DMS53 (cell line): ENCODE measurements around the gene PROC.
"Not testable (repeated sequence)": the region's sequence is repeated elsewhere in the genome, so short reads cannot be mapped to it uniquely, and the experiment has no call there.

Source experiments
- DNase-seq: peaks from one replicate; lab custom pipeline; 2025; lab: John Stamatoyannopoulos, UW

PROC gene

DNA sequence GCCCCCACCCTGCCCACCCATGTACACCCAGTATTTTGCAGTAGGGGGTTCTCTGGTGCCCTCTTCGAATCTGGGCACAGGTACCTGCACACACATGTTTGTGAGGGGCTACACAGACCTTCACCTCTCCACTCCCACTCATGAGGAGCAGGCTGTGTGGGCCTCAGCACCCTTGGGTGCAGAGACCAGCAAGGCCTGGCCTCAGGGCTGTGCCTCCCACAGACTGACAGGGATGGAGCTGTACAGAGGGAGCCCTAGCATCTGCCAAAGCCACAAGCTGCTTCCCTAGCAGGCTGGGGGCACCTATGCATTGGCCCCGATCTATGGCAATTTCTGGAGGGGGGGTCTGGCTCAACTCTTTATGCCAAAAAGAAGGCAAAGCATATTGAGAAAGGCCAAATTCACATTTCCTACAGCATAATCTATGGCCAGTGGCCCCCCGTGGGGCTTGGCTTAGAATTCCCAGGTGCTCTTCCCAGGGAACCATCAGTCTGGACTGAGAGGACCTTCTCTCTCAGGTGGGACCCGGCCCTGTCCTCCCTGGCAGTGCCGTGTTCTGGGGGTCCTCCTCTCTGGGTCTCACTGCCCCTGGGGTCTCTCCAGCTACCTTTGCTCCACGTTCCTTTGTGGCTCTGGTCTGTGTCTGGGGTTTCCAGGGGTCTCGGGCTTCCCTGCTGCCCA is 9.3 kb downstream of the PROC start:
- DNase-seq, result no peak

DNA sequence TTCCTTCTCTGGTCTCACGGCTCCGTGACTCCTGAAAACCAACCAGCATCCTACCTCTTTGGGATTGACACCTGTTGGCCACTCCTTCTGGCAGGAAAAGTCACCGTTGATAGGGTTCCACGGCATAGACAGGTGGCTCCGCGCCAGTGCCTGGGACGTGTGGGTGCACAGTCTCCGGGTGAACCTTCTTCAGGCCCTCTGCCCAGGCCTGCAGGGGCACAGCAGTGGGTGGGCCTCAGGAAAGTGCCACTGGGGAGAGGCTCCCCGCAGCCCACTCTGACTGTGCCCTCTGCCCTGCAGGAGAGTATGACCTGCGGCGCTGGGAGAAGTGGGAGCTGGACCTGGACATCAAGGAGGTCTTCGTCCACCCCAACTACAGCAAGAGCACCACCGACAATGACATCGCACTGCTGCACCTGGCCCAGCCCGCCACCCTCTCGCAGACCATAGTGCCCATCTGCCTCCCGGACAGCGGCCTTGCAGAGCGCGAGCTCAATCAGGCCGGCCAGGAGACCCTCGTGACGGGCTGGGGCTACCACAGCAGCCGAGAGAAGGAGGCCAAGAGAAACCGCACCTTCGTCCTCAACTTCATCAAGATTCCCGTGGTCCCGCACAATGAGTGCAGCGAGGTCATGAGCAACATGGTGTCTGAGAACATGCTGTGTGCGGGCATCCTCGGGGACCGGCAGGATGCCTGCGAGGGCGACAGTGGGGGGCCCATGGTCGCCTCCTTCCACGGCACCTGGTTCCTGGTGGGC is 10.0 kb downstream of the PROC start:
- no peak for DNase-seq

DNA sequence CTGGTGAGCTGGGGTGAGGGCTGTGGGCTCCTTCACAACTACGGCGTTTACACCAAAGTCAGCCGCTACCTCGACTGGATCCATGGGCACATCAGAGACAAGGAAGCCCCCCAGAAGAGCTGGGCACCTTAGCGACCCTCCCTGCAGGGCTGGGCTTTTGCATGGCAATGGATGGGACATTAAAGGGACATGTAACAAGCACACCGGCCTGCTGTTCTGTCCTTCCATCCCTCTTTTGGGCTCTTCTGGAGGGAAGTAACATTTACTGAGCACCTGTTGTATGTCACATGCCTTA is 10.5 kb downstream of the PROC start:
- no peak for DNase-seq

DNA sequence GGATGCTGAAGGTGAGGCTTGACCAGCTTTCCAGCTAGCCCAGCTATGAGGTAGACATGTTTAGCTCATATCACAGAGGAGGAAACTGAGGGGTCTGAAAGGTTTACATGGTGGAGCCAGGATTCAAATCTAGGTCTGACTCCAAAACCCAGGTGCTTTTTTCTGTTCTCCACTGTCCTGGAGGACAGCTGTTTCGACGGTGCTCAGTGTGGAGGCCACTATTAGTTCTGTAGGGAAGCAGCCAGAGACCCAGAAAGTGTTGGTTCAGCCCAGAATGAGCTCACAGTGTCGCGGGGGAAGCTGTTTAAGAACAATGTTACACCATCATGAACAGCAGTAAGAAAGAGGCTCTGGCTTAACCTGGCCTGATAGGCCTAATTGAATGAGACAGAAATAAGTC is 11.1 kb downstream of the PROC start:
- no peak for DNase-seq

DNA sequence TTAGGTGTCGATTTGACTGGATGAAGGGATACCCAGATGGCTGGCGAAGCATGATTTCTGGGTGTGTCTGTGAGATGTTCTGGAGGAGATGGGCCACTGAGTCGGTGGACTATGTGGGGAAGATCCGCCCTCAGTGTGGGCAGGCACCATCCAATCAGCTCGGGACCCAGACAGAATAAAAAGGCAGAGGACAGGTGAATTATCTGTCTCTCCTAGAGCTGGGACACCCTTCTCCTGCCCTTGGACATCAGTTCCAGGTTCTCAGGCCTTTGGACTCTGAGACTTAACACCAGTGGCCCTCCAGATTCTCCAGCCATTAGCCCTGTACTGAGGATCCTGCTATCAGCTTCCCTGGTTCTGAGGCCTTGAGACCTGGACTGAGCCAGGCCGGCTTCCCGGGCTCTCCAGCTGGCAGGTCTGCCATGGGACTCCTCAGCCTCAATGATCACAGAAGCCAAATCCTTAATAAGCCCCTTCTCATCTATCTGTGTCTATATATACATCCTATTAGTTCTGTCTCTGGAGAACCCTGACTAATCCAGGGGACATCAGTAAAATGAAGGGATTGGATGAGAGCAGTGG is 11.7 kb downstream of the PROC start:
- DNase-seq, result no peak

DNA sequence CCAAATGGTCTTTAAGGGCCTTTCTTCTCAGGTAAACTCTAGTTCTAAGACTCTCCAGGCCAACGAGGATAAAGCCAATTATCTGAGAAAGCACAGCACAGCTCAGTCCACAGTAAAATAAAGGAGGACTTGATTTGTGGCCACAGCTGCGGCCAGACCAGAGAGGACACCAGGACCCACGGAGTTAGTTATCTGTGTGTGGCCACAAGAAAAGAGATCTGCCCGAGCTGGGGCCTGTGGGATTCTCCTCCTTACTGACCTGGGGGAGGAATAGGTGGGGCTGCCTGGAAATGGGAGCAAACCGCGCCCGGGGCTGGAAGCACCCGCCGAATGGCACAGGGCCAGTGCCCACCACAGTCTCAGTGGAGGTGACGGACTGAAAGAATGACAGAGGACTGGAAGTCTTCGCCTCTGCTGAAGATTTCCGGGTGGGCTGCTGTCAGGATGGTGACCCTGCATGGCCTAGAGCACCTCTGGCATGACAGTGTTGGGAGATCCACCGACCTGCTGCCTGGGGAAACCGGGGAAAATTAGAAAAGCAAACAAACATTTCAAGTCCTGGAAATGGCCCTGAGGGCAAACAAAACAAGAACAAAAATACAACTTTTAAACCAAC is 13.3 kb downstream of the PROC start:
- DNase-seq, result no peak

DNA sequence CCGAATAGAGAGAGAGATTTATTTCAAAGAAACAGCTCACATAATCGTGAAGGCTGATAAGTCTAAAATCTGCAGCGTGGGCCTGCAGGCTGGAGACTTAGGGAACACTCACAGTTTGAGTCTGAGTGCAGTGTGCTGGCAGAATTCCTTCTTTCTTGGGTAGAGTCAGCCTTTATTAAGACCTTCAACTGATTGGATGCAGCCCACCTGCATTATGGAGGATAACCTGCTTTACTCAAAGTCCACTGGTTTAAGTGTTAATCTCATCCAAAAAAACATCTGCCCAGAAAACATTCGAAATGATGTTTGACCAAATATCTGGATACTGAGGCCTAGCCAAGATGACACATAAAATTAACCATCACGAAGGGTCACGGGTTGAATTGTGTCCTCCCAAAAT is 16.3 kb downstream of the PROC start:
- DNase-seq, result no peak

DNA sequence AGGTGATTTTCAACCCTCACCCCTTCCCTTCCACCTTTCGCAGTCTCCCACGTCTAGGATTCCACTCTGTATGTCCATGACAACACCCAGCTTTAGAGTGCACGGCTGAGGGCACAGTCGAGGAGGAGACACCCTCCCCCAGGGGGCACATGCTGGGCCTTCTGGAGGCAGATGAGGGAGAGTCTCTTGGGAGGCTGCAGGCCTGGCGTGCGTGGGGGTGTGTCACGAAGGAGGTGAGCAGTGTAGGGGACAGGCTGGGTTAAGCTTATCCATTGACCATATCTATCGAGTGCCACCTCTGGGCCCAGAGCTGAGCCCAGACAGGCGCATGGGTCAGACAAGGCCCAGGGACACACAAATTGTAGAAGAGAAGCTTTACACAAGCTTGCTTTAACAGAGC is 18.8 kb downstream of the PROC start:
- DNase-seq, result no peak

DNA sequence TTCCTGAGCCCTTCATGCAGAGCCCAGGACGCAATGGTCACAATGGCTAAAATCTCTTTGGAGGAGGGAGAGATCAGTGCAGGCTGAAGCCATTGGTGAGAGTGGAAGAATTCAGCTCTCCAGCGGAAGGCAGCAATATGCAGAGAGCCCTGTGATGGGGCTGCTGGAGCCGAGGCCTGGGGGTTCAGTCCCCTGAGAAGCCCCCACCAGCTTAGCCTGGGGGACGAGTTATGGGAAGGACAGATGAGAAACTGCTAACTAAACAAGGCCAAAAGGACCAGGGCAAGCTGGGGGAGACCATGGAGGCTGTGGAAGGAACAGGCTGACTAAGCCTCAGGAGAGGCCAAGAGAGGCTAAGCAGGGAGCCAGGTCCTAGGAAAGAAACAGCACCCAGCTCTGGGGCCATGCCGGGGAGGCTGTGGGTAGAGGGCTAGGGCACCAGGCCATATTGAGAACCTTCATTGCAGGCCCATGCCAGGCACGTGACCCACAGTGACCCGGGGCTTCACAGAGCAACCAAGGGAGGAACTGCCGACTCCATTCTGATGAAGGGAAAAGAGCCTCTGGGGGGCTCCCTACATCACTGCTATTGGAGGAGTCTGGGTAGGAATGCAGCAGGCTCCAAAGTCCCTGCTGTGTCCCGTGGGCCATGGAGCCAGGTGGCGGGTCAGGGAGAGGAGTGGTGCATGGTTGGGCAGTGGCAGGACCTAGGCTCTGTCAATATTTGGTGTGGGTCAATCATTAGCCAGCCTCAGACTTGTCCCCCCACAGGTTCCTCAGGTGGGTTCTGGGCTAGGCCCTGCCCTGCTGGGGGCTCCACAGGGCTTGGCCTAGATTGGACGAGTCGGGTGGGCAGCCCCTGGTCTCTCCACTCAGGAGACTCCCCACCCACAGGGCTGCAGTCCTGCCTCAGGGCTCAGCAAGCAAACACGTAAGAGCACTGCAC is 19.8 kb downstream of the PROC start:
- peak; percentile 91 for DNase-seq

DNA sequence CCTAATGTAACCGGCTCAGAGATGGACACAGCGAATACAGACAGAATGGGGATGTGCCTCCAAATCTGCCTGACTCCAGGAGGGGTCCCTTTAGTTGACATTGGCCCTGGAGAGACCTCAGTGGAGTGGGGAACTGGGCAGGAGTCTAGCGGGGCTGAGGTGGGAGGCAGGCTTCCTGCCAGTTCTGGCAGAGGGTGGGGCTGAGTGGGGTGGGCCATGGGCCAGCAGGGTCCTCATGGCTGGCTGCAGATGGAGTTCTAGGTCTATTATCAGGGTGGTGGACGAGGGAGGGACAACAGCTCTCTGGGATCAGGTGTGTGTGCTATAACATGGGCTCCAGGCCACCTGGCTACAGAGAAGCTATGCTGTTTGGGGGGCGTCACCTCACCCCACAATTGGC is 21.1 kb downstream of the PROC start:
- no peak for DNase-seq

DNA sequence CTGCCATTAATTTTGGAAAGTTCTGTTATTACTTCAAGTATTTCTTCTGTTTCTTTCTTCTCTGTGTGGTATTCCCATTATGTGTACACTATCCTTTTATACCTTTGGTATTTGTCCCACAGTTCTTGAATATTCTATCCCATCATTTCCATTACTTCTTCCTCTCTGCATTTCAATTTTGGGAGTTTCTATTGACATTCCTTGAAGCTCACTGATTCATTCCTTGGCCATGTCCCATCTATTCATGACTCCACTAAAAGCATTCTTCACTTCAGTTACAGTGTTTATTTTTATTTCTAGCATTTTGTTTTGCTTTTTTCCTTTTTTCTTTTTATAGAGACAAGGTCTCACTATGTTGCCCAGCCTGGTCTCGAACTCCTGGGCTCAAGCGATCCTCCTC is 30.3 kb downstream of the PROC start:
- DNase-seq, result no peak

DNA sequence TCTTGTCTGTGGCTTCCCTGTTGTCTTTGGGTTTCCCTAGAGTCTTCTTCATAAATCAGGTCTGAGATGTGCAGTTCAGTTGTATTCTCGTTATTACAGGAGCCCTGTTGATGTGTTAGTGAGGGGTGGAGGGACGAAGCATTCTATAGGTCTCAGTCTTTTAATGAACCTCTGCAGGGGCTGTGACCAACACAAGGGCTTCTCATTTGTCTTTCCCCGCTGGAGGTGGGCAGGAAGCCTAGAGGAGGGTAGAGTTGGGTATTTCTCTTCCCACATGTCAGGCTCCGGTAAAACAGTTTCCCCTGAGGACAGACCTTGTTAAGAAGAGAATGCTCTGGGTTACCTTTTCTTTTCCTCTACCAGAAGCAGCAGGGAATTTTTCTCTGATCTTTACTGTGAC is 31.2 kb downstream of the PROC start:
- no peak for DNase-seq

DNA sequence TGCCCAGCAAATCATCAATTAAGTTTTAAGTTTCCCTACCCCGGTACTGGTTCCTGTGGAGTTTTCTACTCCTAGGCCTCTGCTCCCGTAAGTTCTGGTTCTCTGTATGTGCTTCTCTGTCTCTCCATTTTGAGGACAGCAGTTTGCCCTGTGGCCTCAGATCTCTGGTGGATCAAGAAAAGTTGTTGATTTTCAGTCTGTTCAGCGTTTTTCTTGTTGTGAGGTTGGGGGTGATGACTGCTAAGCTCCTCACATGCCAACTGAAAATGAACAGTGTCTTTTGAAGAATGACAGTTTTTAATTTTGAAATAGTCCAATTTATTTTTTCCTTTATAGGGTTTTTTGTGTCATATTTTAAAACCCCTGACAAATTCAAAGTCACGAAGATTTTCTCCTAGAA is 31.7 kb downstream of the PROC start:
- no peak for DNase-seq

DNA sequence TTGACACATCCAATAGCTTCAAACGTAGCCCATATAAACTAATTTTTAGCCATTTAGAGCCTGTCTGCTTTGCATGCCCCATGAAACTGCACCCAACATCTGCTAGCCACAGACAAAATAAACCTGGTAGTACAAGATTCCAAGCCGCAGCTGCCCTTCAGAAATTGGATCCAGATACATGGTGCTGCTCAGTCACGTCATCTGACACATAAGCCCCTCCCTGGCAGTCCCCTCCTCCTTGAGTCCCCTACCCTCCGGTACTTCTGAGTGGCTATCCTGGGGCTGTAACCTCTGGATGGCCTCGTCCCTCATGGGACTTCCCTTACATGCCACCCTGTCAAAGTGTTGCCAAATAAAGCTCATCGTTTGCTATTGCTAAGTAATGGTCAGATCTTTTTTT is 33.8 kb downstream of the PROC start:
- no peak for DNase-seq

DNA sequence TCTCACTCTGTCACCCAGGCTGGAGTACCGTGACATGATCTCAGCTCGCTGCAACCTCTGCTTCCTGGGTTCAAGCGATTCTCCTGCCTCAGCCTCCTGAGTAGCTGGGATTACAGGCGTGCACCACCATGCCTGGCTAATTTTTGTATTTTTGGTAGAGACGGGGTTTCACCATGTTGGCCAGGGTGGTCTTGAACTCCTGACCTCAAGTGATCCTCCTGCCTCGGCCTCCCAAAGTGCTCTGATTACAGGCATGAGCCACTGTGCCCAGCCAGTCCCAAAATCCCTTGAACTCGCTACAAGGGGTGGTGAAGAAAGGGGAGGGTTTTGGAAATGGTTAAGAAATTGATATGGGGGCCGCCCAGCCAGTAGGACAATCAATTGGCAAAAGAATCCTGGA is 34.2 kb downstream of the PROC start:
- not testable (repeated sequence) for DNase-seq

DNA sequence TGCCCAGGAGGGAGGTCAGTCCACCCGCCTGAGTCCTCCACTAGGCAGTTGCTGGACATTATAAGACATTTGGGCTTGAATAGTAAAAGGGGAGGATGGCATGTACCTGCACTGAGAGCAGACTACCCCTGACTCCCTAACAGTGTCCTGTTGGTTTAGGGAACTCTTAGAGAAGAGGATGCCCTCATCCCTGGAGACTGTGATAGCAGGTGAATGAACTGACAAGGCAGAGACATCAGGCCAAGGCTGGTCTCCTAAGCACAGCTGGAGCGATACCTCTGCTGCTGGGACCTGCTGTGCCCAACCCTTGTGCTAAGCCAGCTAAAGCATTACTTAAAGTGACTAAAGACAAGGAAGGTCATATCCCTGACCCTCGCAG is 34.8 kb downstream of the PROC start:
- DNase-seq, result no peak

DNA sequence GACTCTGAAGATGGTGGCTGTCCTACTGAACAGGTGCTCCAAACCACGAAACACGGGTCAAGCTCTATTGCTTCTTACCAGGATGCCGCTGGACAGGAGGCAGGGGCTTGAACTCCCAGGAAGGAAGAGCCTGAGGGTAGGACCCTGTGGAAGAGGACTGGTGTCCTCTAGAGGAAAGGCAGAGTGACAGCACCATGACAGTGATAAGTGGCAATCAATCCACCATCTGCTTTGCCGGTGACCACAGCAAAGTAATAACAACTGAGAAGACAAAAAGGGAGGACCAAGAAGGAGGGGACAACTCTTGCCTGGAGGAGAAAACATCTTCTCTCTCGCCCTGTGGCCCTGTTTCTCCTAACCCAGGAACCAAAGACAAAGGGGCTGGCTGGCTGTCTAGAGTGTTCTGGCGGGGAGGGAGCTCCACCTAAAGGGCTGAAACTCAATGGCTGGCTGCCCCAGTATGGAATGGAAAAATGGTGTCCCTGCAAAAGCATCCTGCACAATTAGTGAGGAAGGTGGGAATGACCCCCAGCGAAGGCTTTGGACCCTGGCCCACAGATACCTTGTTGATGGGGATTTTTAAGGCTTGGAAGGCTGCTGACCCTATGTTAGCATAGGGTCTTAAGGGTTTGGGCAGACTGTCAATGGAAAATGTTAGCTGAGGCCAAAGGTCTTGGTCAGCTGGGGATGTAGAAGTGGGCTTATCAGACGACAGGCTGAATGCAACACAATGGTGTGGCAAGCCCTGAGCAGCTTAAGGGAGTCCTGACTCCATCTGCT is 35.4 kb downstream of the PROC start:
- peak; percentile 84 for DNase-seq

DNA sequence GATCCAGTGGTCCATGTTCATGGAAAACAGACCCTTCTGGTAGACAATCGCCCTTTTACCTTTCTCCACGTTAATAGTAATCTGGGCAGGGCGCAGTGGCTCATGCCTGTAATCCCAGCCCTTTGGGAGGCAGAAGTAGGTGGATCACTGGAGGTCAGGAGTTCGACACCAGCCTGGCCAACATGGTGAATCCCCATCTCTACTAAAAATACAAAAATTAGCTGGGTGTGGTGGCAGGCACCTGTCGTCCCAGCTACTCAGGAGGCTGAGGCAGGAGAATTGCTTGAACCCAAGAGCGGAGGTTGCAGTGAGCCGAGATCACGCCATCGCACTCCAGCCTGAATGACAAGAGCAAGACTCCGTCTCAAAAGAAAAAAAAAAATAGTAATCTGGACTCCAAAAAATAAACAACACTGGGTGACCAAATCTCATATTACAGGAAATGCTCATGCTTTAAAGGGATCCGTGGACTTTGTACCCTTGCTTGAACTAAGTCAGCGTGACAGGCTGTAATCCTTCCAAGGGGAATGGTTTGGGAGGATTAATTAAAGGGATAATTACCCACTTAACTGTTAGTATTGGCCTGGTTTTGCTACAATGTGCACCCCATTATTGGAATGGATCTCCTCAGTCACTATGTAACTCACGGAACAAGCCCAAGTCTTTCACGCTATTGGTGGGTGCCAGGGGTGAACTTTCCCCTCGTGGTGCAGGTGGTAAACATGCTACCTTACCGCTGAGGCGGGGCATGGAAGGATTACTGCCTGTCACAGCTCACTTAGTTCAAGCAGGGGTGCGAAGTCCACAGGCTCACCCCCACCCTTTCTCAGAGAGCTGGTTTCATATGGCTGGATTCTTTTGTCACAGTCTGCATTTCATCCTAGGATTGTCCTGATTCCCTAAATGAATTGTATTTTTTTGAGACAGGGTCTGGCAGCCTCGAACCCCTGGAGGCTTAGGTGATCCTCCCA is 36.7 kb downstream of the PROC start:
- DNase-seq, result peak; percentile 97

DNA sequence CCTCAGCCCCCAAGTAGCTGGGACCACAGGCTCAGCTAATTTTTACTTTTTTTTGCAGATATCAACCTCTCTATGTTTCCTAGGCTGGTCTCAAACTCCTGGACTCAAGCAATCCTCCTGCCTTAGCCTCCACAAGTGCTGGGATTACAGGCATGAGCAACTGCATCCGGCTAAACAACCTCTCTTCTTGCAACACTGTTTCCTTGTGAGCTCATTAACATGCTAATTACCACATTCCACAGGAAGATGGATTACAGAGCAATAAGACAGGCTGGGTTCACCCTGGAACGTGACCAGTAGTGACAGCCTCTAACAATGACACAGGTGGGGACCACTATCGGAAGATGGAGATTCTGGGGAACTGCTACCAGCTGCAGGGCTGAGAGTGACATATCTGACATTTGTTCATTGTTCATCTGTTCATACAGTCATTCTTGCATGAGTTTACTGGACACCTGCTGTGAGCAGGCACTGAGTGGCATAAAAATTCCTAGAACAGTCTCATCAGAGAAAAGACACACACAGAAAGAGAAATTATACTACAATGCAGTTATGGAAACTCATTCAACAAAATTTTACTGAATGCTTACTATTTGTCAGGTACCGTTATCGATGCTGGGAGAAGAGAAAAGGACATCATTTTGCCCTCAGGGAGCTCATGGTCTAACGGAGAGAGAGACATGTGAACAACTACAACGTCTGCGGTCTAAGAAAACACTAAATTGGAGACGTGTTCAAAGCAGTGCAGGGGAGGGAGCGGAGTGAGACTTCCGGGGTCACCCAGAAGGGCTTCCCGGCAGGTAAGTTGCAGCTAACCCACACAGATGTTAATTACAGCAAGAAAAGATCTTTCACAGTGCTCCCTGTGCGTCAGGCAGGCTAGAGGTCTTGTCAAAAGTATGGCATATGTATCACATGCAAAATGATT is 37.6 kb downstream of the PROC start:
- DNase-seq, result peak; percentile 70
